D721Med (cell line): Measurements from ENCODE around the gene TRRAP.

Experiments used
- DNase-seq: peaks from one replicate; pipeline ENCODE4 v3.0.0; 2011; ENCODE audit warnings: low spot score; ENCODE audit not compliant: insufficient read length
- FAIRE-seq: peaks from 2 replicates; lab custom pipeline; 2011; peaks lifted over from hg19 to GRCh38; lab: Jason Lieb, UNC
- TF ChIP-seq, protein P1 (sequence below): IDR thresholded peaks from 2 replicates; pipeline ENCODE4 v1.5.1; 2012; ENCODE audit warnings: mild to moderate bottlenecking, control low read depth; ENCODE audit not compliant: insufficient read depth; ENCODE audit errors: missing control alignments

TRRAP gene

DNA sequence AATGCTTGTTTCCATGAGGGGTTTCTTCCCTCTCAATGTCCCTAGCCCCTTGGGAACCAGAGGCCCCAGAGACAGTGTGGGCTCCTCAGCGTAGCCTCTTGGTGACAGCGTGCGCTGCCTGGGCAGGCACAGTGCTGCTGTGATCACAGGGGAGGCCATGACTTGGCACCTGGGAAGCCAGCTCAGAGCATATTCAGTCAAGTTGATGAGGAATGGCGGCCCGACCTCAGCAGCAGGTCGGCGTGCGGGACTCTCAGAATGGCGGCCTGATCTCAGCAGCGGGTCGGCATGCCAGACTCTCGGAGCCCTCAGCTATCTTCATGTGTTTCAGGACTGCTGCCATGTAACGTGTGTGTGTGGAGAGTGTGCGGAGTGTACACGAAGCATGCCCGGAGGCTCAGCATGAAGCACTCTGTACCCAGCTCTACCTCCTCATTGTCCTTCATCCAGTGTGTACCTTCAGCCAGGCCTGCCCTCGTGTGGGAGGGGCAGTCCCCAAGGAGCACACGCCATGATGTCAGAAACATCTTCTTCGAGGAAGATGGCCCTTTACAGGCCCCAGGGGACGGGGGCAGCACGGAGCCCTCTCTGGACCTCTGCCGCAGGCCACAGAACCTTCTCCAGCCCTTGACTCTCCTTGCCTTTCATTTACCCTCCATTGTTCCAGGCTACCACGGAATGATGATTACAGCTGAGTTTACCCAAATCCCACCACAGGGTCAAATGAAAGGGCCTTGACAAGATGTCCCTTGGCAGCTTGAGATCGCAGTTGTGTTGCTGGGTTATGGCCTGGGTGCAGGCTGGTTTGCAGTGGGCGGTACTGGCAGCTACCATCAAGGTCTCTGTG lies 135.2 kb downstream of the TRRAP start:
- FAIRE-seq (no peak), DNase-seq (no peak)
- TF ChIP-seq, protein P1, sequence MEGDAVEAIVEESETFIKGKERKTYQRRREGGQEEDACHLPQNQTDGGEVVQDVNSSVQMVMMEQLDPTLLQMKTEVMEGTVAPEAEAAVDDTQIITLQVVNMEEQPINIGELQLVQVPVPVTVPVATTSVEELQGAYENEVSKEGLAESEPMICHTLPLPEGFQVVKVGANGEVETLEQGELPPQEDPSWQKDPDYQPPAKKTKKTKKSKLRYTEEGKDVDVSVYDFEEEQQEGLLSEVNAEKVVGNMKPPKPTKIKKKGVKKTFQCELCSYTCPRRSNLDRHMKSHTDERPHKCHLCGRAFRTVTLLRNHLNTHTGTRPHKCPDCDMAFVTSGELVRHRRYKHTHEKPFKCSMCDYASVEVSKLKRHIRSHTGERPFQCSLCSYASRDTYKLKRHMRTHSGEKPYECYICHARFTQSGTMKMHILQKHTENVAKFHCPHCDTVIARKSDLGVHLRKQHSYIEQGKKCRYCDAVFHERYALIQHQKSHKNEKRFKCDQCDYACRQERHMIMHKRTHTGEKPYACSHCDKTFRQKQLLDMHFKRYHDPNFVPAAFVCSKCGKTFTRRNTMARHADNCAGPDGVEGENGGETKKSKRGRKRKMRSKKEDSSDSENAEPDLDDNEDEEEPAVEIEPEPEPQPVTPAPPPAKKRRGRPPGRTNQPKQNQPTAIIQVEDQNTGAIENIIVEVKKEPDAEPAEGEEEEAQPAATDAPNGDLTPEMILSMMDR, result no peak

DNA sequence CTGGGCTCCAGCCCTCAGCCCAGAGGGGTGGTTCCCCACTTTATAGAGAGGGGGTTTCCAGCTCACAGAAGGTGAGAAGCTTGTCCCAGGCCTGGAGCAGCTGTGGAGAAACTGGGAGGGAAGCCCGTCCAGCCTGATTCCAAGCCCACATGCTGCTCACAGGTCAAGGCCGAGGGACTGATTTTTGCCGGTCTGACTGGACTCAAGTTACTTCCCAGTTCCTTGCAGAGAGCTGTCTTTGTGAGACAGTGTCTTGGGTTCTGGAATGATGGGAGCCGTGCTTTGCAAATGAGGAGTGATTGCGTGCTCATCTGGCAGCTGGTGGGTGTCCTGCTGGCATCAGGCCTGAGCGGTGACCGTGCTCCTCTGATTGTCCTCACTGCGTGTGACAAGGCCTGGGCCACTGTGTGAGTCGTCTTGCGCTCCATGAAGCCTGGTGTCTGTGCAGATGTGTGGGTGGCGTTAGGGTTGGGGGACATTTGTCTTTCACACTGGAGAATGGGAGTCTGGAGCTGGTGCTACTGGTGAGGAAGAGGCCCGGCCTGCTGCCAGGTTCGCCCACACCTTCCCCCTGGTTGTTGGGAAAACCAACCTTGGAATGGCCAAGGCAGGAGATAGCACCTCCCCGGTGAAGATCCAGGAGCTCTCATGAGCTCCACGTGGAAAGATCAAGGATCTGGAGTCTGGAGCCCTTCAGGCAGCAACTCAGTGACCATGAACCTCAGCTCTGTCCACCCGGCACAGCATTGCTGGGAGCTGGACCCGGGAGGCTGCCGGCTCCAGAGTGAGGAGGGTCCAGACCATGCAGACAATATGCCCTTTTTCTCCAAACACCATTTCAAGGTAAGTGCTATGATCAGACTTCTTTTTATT lies 136.0 kb downstream of the TRRAP start:
- TF ChIP-seq, protein P1, result no peak
- DNase-seq (no peak), FAIRE-seq (no peak)

DNA sequence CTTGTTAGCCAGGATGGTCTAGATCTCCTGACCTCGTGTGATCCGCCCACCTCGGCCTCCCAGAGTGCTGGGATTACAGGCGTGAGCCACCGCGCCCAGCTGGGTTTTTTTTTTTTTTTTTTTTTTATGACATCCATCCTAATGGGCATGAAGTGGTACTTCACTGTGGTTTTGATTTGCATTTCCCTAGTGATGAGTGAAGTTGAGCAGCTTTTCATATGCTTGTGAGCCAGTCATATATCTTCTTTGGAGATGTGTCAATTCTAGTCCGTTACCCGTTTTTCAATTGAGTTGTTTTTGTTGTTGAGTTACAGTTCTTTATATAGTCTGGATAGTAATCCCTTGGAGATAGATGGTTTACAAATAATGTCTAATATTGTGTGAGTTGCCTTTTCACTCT lies 137.9 kb downstream of the TRRAP start:
- FAIRE-seq (no peak), DNase-seq (no peak)
- TF ChIP-seq, protein P1, result no peak

GRCh38 chr7:99019523-99020412 lies 141.4 kb downstream of the TRRAP start:
- TF ChIP-seq, protein P1, result no peak
- DNase-seq (no peak), FAIRE-seq (no peak)

GRCh38 chr7:99020413-99020715 lies 142.0 kb downstream of the TRRAP start:
- no peak for FAIRE-seq
- TF ChIP-seq, protein P1, result no peak

DNA sequence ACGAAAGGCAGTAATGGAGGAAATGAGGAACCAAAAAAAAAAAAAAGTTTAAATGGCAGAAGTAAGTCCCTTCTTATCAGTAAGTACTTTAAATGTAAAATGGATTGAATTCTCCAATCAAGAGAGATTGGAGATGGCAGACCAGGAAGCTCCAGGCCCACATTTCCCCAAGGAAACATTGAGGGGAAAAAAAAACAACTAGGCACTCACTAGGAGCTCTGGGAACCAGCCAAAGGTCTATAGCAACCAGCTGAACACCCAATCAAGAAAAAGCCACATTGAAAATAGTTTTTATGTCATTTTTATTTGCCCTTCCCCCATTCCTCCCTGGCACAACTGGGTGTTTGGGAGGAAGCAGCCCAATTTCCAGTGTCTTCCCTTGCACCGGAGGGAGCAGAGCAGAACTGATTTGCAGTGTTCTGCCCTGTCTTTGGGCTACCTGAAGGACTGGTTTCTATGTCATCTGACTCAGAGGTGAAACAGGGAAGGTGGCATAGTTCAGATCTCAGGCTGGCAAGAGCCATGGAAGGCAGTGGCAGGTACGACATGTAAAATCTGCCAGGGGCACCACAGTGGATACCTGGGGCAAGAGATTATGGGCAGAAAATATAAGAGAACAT lies 143.7 kb downstream of the TRRAP start:
- FAIRE-seq, result no peak
- no peak for DNase-seq

More at GRCh38 chr7:99020413-99020715, 142.0 kb downstream of the TRRAP start:
- no peak for DNase-seq

More for the DNA sequence above, 143.7 kb downstream of the TRRAP start:
- TF ChIP-seq, protein P1, result no peak
